GM12878 (cell line): ENCODE data around the gene FAM221A. TPM values are rescaled to one million over a fixed set of nuclear protein-coding genes. Genes with fewer than 3 reads are reported as not detected.
A peak's percentile ranks its signal among the peaks of the same experiment; 100 is the strongest.

Experiments
- ATAC-seq: fragments of 200-7000 bp; cut with Tn5 transposase; 3 replicates; pipeline ENCODE4 v1.9.1; 2020; ENCODE audit warnings: mild to moderate bottlenecking, moderate library complexity
- BruUV-seq: library from RNA; stranded (reverse); fragments of 400-500 nt; replicated peaks from 2 replicates; lab custom pipeline; 2021; lab: Mats Ljungman, UMichigan
- CTCF ChIA-PET: fragments of 300-600 bp; sonication (Branson Sonifier 250); formaldehyde crosslinking; extraction: SDS; loops from one replicate; lab custom pipeline; 2021; ENCODE audit warnings: inconsistent platforms; lab: Yijun Ruan, JAX
- POLR2A ChIA-PET: fragments of 350-600 bp; formaldehyde crosslinking; extraction: SDS; loops from one replicate; lab custom pipeline; 2021; ENCODE audit warnings: inconsistent platforms; lab: Charles Lee
- RAD21 ChIA-PET: fragments of 300-600 bp; sonication (Branson Sonifier 250); formaldehyde crosslinking; loops from one replicate; lab custom pipeline; 2023; ENCODE audit warnings: antibody characterized with exemption; ENCODE audit not compliant: unreplicated experiment; lab: Charles Lee
- SMC1A ChIA-PET: fragments of 300-600 bp; sonication (Branson Sonifier 250); formaldehyde crosslinking; loops from one replicate; lab custom pipeline; 2023; ENCODE audit not compliant: unreplicated experiment, uncharacterized antibody; lab: Charles Lee
- DNase-seq: peaks from one replicate; pipeline ENCODE4 v3.0.0-alpha.2; 2011; ENCODE audit warnings: low read depth, low spot score
- FAIRE-seq: peaks from 3 replicates; lab custom pipeline; 2011; peaks lifted over from hg19 to GRCh38; lab: Jason Lieb, UNC
- H2AFZ ChIP-seq: 2 replicates; pipeline ENCODE4 v1.6.0; 2011; ENCODE audit warnings: low read depth, low read length, control low read depth; ENCODE audit not compliant: control insufficient read depth
- H3K27ac ChIP-seq: 2 replicates; pipeline ENCODE4 v1.5.1; 2011; ENCODE audit warnings: control low read depth; ENCODE audit not compliant: control insufficient read depth, insufficient read depth
- H3K27me3 ChIP-seq, 2 experiments: replicated peaks in 1 of 2; 2 replicates each; pipeline versions ENCODE4 v1.6.0 to v1.6.1; 2011; ENCODE audit warnings: low read length in 1 of 2; ENCODE audit not compliant: control insufficient read depth in 2 of 2, insufficient read depth in 2 of 2
- H3K36me3 ChIP-seq, 2 experiments: 2 replicates each; pipeline ENCODE4 v1.5.1; 2011; ENCODE audit warnings: low read length in 1 of 2; ENCODE audit not compliant: control insufficient read depth in 2 of 2, insufficient read depth in 2 of 2
- H3K4me1 ChIP-seq: 2 replicates; pipeline ENCODE4 v1.6.1; 2011; ENCODE audit warnings: mild to moderate bottlenecking, low read length, moderate library complexity, mixed read lengths; ENCODE audit not compliant: control insufficient read depth, insufficient read depth
- H3K4me2 ChIP-seq: 2 replicates; pipeline ENCODE4 v1.6.0; 2011; ENCODE audit warnings: control low read depth; ENCODE audit not compliant: control insufficient read depth, insufficient read depth
- H3K4me3 ChIP-seq: fragments of 200-600 bp; sonication (generic); 2 replicates; pipeline ENCODE4 v1.5.1; 2016
- H3K79me2 ChIP-seq: 2 replicates; pipeline ENCODE4 v1.6.0; 2011; ENCODE audit warnings: low read length; ENCODE audit not compliant: control insufficient read depth, insufficient read depth
- H3K9ac ChIP-seq: 2 replicates; pipeline ENCODE4 v1.8.0; 2011; ENCODE audit warnings: low read length, control low read depth, mixed read lengths; ENCODE audit not compliant: control insufficient read depth, insufficient read depth
- H3K9me3 ChIP-seq: replicated peaks from 3 replicates; pipeline ENCODE4 v1.5.1; 2011; ENCODE audit warnings: mild to moderate bottlenecking, low read length; ENCODE audit not compliant: control insufficient read depth, insufficient read depth
- H4K20me1 ChIP-seq: 2 replicates; pipeline ENCODE4 v1.6.0; 2011; ENCODE audit not compliant: control insufficient read depth, insufficient read depth
- BCL11A ChIP-seq: IDR thresholded peaks from 2 replicates; pipeline ENCODE4 v1.6.1; 2011; ENCODE audit warnings: low read depth, low read length
- BCL3 ChIP-seq: IDR thresholded peaks from 2 replicates; pipeline ENCODE4 v1.6.1; 2011; ENCODE audit warnings: borderline replicate concordance, low read depth, mild to moderate bottlenecking, moderate library complexity, low read length; ENCODE audit not compliant: insufficient read depth, poor library complexity, severe bottlenecking
- CUX1 ChIP-seq: IDR thresholded peaks from 2 replicates; pipeline ENCODE4 v1.6.1; 2012; ENCODE audit warnings: improper control_type of control experiment, low read depth, low read length; ENCODE audit not compliant: insufficient replicate concordance
- E2F4 ChIP-seq: IDR thresholded peaks from 2 replicates; pipeline ENCODE4 v1.6.1; 2012; ENCODE audit warnings: low read depth, low read length, improper control_type of control experiment
- FOS ChIP-seq: IDR thresholded peaks from 3 replicates; pipeline ENCODE4 v1.6.1; 2011; ENCODE audit warnings: borderline replicate concordance; ENCODE audit not compliant: insufficient read length; ENCODE audit errors: extremely low read depth
- JUNB ChIP-seq: IDR thresholded peaks from 2 replicates; pipeline ENCODE4 v1.6.1; 2016; ENCODE audit warnings: antibody characterized with exemption, mild to moderate bottlenecking
- MXI1 ChIP-seq: fragments of 150-350 bp; IDR thresholded peaks from 2 replicates; pipeline ENCODE4 v1.6.1; 2011; ENCODE audit warnings: low read depth, mild to moderate bottlenecking, inconsistent platforms, low read length, improper control_type of control experiment
- RAD51 ChIP-seq: fragments of 450-650 bp; IDR thresholded peaks from 2 replicates; pipeline ENCODE4 v1.6.1; 2016; ENCODE audit warnings: moderate library complexity, mild to moderate bottlenecking, inconsistent platforms
- RUNX3 ChIP-seq: IDR thresholded peaks from 2 replicates; pipeline ENCODE4 v1.6.1; 2012; ENCODE audit warnings: low read length, inconsistent platforms
- YY1 ChIP-seq: IDR thresholded peaks from 2 replicates; pipeline ENCODE4 v1.6.1; 2011; ENCODE audit warnings: low read depth, mild to moderate bottlenecking, low read length
- ZBTB33 ChIP-seq: fragments of 450-650 bp; IDR thresholded peaks from 2 replicates; pipeline ENCODE4 v1.6.1; 2017; ENCODE audit warnings: mild to moderate bottlenecking
- ZNF24 ChIP-seq: fragments of 450-650 bp; IDR thresholded peaks from 2 replicates; pipeline ENCODE4 v1.6.1; 2017; ENCODE audit warnings: antibody characterized with exemption, mild to moderate bottlenecking
- WGBS: methylation state at CpG from one replicate; pipeline ENCODE4 v1.1.6; 2016; ENCODE audit warnings: low lambda C conversion rate; ENCODE audit not compliant: insufficient replicate concordance, insufficient coverage; ENCODE audit errors: missing lambda C conversion rate; 5-methylcytosine and 5-hydroxymethylcytosine counted together
- in situ Hi-C: fragments of 300-500 bp; cut with MboI; formaldehyde crosslinking; loops from 9 replicates; pipeline ENCODE4 v1.14.3; 2018; ENCODE audit warnings: mixed read lengths
- intact Hi-C: fragments of 100-400 bp; cut with micrococcal nuclease; formaldehyde crosslinking; loops from one replicate; pipeline ENCODE4 v1.14.2; 2022; ENCODE audit not compliant: unreplicated experiment
- polyA plus RNA-seq, 11 experiments: library from polyadenylated mRNA; depleted of rRNA in 4 of 11; unstranded in 6 of 11; stranded (reverse) in 5 of 11; fragments of >200 nt; fragmentation: Nextera tagmentation in 4 of 11; fragmentation: Illumina TruSeq in 1 of 11; extraction: Ambion mirVana in 4 of 11; extraction: Trizol in 1 of 11; gene quantifications; 1 replicate in 1 of 11; 2 replicates in 10 of 11; pipeline versions ENCODE4 v1.2.1 to v1.2.3, GENCODE V29; 2011 to 2016; ENCODE audit warnings: inconsistent platforms in 2 of 11, missing spikeins in 2 of 11, low read depth in 1 of 11
- total RNA-seq, 4 experiments: library from RNA; depleted of rRNA in 3 of 4; stranded (reverse); fragments of >200 nt in 3 of 4; fragmentation: Illumina TruSeq in 1 of 4; extraction: Trizol in 1 of 4; gene quantifications; 2 replicates each; pipeline versions ENCODE4 v1.2.1 to v1.2.3, GENCODE V29; 2013 to 2021

FAM221A gene
- total and polyA plus RNA-seq, 10 of the 15 experiments (the other 5 are each of a cell fraction or from before 2014, with no cell fraction given): 6.3 to 16.7 (median 9.7) TPM

- intact Hi-C loops: loop anchor here (5.0 kb wide), 1 partner anchor 127 kb away; no protein-coding TSS in a partner anchor
- 22% methylated on average over 2 of the region's 2 CpGs for WGBS
- Histone ChIP-seq H3K36me3 (peaks cover 0 to 7% of the 10 kb centered on the region in 2 experiments; a peak in 2 of 4 replicates), H3K27me3 (no peaks in the 10 kb centered on the region), H3K27ac (no peak overlapping the region), H3K4me3 (no peak overlapping the region), H3K9me3 (no peaks in the 10 kb centered on the region; the same call in 2 of the 3 replicates), H3K4me2 (no peak overlapping the region), H3K79me2 (no peaks in the 10 kb centered on the region), H2AFZ (no peak overlapping the region), H3K4me1 (no peaks in the 10 kb centered on the region), H3K9ac (no peak overlapping the region), H4K20me1 (no peaks in the 10 kb centered on the region)
- in situ Hi-C loops: no loop called here
- POLR2A ChIA-PET: interaction anchor here (0.6 to 1.7 kb wide), 5 partner anchors 15 to 623 kb away, joined by 5 to 8 read pairs (median 7); partner anchors contain the start of gene CCDC126
- ATAC-seq: peak; percentile 57
- SMC1A ChIA-PET: interaction anchor here (0.7 to 4.7 kb wide), 9 partner anchors 12 to 131 kb away, joined by 3 to 57 read pairs (median 4); partner anchors contain the start of gene STK31
- no peak for FAIRE-seq
- no TSS peak for BruUV-seq
- DNase-seq: no peak
- RAD21 ChIA-PET: interaction anchor here (0.7 to 4.3 kb wide), 10 partner anchors 11 to 168 kb away, joined by 3 to 32 read pairs (median 4); partner anchors contain the start of genes CCDC126 and FAM221A
- CTCF ChIA-PET: interaction anchor here (0.9 to 7.9 kb wide), 10 partner anchors 12 to 427 kb away, joined by 3 to 148 read pairs (median 4); partner anchors contain the start of genes FAM221A and STK31
- TF ChIP-seq BCL3 (no peak), RAD51 (no peak), ZBTB33 (no peak), FOS (no peak), E2F4 (no peak), ZNF24 (no peak), CUX1 (no peak), RUNX3 (no peak), YY1 (no peak), JUNB (peak; percentile 44), MXI1 (no peak), BCL11A (0 out of 2 replicates have a peak, but pooled peaks have one; percentile 13)
Observed at GRCh38 chr7:23698822-23699221, 18.8 kb downstream of the FAM221A start.
